Ishikawa (cell line): ENCODE measurements around the gene MINPP1.

Source experiments
- CEBPB ChIP-seq: IDR thresholded peaks from 2 replicates; pipeline ENCODE4 v1.6.1; 2012
- CREB1 ChIP-seq: IDR thresholded peaks from 2 replicates; pipeline ENCODE4 v1.6.1; 2012; ENCODE audit warnings: low read depth
- EGR1 ChIP-seq: IDR thresholded peaks from 2 replicates; pipeline ENCODE4 v1.6.1; 2012
- EP300 ChIP-seq: IDR thresholded peaks from 2 replicates; pipeline ENCODE4 v1.6.1; 2012; ENCODE audit warnings: borderline replicate concordance
- MAX ChIP-seq: IDR thresholded peaks from 2 replicates; pipeline ENCODE4 v1.6.1; 2012
- NFIC ChIP-seq: IDR thresholded peaks from 2 replicates; pipeline ENCODE4 v1.6.1; 2012
- RAD21 ChIP-seq: IDR thresholded peaks from 2 replicates; pipeline ENCODE4 v1.6.1; 2012; ENCODE audit warnings: low read depth
- REST ChIP-seq: IDR thresholded peaks from 2 replicates; pipeline ENCODE4 v1.6.1; 2012; ENCODE audit warnings: low read depth, mild to moderate bottlenecking
- TAF1 ChIP-seq: IDR thresholded peaks from 2 replicates; pipeline ENCODE4 v1.6.1; 2012; ENCODE audit warnings: low read depth, mild to moderate bottlenecking
- TCF12 ChIP-seq: IDR thresholded peaks from 2 replicates; pipeline ENCODE4 v1.6.1; 2012; ENCODE audit warnings: low read depth
- TEAD4 ChIP-seq: IDR thresholded peaks from 2 replicates; pipeline ENCODE4 v1.6.1; 2012
- USF1 ChIP-seq: IDR thresholded peaks from 2 replicates; pipeline ENCODE4 v1.6.1; 2012
- YY1 ChIP-seq: IDR thresholded peaks from 2 replicates; pipeline ENCODE4 v1.6.1; 2012; ENCODE audit warnings: low read depth

GRCh38 chr10:87518937-87519336, 14.2 kb downstream of the MINPP1 start:
- TF ChIP-seq TAF1 (no peak), USF1 (no peak), RAD21 (no peak), CEBPB (no peak), MAX (no peak), YY1 (no peak), REST (no peak), NFIC (no peak), TEAD4 (no peak), EGR1 (no peak), EP300 (no peak), CREB1 (no peak), TCF12 (no peak)
